GM10266 (cell line): ENCODE results near the gene YY1AP1.
"Not testable (repeated sequence)": the region's sequence is repeated elsewhere in the genome, so short reads cannot be mapped to it uniquely, and the experiment has no call there.

ENCODE experiments used
- DNase-seq: peaks from one replicate; pipeline ENCODE4 v3.0.0; 2012; ENCODE audit errors: extremely low spot score
- CTCF ChIP-seq: IDR thresholded peaks from 2 replicates; pipeline ENCODE4 v1.5.1; 2012; ENCODE audit warnings: mild to moderate bottlenecking, low read depth; ENCODE audit not compliant: control insufficient read depth, insufficient read depth; ENCODE audit errors: missing control alignments

YY1AP1 gene

GRCh38 chr1:155697046-155697445, 8.5 kb upstream of the YY1AP1 start:
- no peak for DNase-seq
- no peak for TF ChIP-seq CTCF

- no peak for TF ChIP-seq CTCF
- DNase-seq = no peak
Measured at GRCh38 chr1:155696524-155696923, 8.0 kb upstream of the YY1AP1 start.

DNA sequence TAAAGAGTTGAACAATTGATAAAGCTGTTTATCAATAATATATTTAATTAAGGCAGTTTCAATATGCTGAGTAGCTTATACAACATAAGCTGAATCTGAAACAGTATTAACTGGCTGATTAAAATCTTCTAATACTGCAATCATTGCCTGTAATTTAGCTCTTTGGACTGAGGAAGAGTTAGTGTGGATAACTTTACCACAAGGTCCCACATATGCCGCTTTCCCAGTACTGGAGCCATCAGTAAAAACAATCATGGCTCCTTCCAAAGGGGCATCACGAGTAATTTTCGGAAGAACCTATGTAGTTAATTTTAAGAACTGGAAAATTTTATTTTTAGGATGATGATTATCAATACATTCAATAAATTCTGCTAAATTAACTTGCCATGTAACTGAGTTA, 7.0 kb upstream of the YY1AP1 start:
- no peak for DNase-seq
- no peak for TF ChIP-seq CTCF

GRCh38 chr1:155695072-155695471, 6.5 kb upstream of the YY1AP1 start:
- no peak for TF ChIP-seq CTCF
- no peak for DNase-seq

- no peak for DNase-seq
- no peak for TF ChIP-seq CTCF
Measured at GRCh38 chr1:155694167-155694566, 5.6 kb upstream of the YY1AP1 start.

GRCh38 chr1:155691992-155692528, 3.5 kb upstream of the YY1AP1 start:
- DNase-seq = no peak
- no peak for TF ChIP-seq CTCF

DNA sequence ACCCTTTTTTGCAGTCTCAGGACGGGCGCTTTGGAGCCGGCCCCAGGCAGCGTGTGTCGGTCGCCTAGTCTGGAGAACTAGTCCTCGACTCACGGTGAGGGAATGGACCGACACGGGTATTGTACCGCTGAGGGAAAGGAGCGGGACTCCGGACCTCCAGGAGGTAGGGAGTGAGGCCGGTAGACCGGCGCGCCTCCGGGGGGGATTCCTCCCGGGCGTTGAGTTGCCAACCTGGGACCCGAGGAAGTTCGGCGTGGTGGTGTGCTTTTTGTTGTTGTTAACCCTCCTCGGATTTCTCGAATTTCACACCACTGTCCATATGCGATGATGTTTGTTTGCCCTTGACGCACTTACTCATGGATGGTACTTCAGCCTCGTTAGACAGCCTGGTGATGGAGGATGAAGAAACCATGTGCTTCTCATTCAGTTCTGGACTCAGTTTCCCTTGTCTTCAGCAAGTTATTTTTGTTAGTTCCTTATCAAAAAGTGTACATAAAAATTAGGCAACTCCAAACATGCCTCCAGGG, 570 bp upstream of the YY1AP1 start, which contains the start of gene DAP3:
Gene DAP3 (plus strand): TSS at position 11 of the 527 bp plus-strand sequence. CDS start 20,689 bp downstream, outside the sequence.
- DNase-seq = peak; percentile 89

DNA sequence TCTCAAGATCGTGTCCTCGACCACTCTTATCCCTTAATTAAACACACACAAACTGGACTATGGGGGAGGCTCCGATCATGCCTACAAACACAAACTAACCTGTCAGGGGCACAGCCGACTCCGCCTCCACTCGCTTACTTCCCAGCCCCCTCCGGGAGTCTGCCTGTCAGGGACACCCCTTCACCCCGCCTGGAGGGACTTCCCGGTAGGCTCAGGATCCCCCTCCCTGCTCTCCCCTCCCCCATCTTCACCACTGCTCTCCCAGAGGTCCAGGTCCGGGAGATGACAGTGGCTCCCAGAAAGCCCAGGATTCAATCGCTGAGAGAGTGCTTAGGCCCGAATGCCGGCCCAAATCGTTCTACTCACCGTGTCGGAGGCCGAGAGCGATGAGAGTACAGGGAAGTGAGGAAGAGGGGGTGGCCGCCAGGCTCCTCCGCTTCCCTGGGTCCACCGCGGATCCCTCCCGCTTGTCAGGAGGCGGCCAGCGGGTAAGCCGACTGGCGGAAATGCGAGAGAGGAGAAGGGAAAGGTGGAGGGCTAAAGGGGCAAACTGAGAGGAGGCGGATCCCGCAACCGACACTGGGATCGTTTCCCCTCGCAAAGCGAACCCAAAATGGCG, 760 bp downstream of the YY1AP1 start:
- DNase-seq = not testable (repeated sequence)
